GM19467 (cell line): ENCODE results near the gene CFL2.
"Not testable (repeated sequence)": the region's sequence is repeated elsewhere in the genome, so short reads cannot be mapped to it uniquely, and the experiment has no call there.

Experiments used
- ATAC-seq: cut with Tn5 transposase; IDR thresholded peaks from one replicate; pipeline ENCODE4 v1.9.1; 2021; ENCODE audit warnings: mild to moderate bottlenecking, moderate library complexity; ENCODE audit not compliant: unreplicated experiment

Gene CFL2

DNA sequence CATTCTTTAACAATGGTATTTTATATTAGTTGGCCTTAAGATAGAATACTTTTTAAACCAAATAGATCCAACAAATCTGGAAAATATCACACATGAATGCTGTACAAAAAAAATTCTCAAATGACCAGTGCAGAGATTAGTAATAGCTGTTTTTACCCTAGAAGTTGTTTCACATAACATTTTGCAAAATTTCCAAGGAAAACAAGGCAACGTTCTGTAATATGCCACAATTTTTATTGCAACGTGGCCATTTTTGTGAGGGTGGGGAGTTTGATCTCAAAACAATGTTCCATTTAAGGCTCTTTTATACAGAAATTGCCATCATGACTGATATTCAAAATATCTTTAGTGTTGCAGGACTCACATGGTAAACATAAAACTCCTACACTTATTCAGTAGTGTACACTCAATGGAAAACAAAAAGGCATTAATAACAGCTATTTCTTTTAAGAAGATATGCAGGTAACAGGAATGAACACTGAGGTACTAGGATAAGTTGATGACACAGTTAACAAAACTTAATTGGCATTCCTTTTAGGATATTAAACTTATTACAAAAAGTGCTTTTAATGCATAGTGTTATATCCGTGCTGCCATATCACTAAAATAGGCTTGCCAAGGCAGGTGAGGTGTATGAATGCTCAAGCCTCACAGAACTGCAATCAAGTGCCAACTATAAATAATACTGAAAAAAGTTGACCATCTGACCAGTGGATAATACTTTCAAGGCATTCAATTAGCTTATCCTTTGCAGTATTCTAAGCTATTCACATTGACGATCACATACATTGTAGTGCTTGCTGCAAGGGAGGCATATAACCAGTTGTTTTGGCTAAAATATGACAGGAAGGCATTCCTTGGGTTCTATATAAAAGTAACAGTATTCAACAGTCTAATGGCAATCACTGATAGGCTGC is 2.3 kb downstream of the CFL2 start:
- no peak for ATAC-seq

- ATAC-seq = no peak
These were observed 3.2 kb downstream of the CFL2 start for GRCh38 chr14:34711169-34711568.

GRCh38 chr14:34710744-34711143 is 3.6 kb downstream of the CFL2 start:
- ATAC-seq = no peak

DNA sequence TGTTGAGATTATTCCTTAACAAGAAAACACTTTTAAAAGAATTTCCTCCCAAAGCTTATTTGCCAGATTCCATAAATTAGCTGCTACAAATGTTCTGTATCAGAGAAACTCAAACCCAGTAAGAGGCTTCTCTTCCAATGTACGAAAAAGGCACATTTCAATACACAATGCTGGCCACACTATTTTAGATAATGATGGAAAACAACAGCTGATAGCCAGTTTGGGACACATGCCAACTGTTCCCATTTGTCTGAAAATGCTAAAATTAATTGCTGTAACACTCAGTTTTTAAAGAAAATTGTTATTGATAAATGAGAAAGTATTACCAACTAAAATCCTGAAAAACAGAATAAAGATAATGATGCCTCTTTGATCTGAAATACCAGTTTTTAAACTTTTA is 4.4 kb downstream of the CFL2 start:
- ATAC-seq = no peak

DNA sequence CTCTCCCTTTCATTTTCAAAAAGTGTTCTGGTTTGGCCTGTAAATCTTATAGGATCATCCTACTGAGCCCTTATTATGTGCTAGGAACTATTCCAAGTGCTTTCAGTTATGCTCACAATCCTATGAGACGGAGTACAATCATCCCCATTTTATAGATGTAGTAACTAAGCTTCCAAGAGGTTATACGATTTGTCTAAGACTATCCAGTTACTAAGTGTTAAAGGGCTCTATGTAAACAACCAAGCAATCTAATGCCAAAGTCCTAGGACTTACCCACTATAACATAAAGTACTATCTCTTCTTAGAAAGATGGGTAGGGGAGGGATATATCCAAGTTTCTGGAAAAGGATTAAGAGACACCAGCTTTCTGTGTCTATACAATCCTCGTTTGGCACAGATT is 6.7 kb downstream of the CFL2 start:
- ATAC-seq = no peak

DNA sequence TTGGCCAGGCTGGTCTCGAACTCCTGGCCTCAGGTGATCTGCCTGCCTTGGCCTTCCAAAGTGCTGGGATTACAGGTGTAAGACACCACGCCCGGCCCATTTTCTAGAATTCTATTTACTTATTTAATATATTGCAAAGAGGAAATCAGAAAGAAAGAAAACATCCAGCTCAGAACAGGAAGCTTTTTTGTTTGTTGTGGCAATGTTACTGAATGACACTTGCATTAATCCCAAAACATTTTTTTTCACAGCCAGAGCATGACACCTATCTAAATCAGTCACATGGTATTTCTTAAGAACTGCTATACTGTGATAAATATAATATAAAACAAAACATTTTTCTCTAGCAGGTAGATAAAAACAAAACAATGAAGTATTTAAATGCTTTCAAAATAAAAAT is 12.6 kb downstream of the CFL2 start:
- ATAC-seq = no peak

DNA sequence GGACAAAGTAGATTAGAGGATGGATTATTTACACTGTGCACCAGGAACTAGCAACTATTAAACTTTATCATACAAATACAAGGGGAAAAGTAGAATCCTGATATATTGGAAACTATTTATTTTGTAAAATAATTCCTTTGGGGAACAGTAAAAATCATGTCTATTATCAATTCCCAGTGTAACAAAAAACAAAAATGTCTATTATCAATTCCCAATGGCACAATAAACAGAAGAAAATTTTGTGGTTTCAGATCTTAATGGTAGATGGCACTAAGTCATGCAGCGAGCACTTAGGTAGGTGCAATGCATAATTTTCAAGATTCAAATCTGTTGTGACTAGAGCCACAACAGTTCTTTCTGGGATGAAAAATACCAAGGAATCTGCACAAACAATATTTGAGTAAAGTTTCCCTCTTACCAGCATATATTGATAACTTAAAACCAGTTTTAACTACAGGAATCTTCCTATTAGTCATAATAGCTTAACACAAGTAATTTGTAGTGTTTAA is 13.7 kb downstream of the CFL2 start:
- no peak for ATAC-seq

- no peak for ATAC-seq
These were observed 14.3 kb downstream of the CFL2 start for GRCh38 chr14:34699873-34700621.

GRCh38 chr14:34694216-34694615 is 20.2 kb downstream of the CFL2 start:
- ATAC-seq = not testable (repeated sequence)

DNA sequence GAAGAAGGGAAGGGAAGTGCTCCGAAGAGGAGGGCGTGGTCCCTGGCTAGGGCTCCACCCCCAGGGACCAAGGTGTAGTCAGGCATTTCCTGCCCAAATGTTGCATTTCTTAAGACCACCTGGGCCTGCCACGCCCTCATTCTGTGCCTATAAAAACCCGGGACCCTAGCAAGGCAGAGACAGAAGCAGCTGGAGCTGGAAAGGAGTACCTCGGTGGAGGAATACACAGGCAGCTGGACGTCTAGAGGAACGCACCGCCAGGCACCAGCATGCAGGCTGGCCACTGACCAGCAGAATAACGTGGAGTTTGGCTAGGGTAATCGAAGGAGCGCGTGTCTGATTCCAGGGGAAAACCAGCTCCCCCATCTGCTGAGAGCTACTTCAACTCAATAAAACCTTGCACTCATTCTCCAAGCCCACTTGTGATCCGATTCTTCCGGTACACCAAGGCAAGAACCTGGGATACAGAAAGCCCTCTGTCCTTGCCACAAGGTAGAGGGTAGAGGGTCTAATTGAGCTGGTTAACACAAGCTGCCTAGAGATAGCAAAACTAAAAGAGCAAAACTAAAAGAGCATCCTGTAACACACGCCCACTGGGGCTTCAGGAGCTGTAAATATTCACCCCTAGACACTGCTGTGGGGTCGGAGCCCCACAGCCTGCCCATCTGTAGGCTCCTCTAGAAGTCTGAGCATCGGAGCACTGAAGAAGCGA is 21.0 kb downstream of the CFL2 start:
- no peak for ATAC-seq

- no peak for ATAC-seq
These were observed 21.5 kb downstream of the CFL2 start for GRCh38 chr14:34692898-34693227.

DNA sequence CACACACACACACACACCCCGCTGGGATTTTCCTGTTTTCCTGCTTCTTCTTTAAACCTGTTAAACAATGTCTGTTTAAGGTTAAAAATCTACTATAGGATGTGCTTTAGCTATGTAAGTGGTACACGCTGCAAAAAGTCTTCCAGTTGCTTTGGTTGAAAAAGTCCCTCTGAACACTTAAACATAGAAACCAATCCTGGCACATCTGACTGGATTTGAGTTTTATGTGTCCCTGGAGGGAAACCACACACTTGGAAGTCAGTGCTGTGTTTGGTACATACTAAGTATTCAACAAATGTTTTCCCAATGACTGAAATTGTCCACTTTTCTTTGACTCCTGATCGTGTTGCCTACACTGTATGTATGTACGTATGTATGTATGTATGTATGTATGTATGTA is 22.0 kb downstream of the CFL2 start:
- no peak for ATAC-seq

DNA sequence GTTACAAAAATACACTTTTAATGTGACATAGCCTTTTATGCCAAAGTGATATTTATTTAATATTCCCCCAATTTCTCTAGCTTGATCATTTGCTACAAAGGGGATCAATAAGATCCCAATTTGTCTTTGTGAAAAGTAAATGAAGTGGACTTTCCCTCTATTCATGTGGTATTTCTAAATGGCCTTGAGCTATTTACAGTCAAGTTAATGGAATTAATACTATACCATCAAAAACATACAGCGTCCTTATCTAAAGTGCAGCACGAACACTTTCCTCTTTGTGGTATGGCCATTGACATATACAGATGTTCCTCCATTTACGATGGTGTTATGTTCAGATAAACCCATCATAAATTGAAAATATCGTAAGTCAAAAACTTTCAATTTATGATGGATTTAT is 23.2 kb downstream of the CFL2 start:
- ATAC-seq = no peak

- ATAC-seq = no peak
These were observed 25.8 kb downstream of the CFL2 start for GRCh38 chr14:34688470-34689206.

DNA sequence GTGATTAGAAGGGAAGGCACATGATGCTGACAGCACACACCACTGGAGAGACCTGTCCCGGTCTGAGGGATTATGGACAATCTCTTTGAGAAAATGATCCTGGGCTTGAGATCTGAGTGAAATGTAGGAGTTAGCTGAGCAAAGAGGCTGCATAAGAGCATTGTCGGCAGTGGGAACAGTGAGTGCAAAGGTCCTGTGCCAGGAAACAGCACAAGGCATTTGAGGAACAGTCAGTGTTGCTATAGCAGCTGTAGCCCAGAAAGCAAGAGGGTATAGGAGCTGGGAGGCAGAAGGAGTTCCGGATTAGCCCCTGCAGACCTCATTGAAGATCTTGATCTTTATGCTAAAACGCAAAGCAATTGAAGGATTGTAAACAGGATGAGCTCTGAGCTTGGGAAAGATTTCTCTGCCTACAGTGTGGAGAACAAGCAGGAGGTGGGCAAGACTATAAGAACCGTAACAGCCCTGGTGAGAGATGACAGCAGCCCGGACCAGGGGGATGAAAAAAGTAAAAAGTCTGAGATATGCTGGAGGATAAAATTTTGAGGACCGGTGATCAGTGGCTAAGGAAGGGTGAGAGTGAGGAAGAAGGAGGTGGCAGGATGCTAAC is 28.5 kb downstream of the CFL2 start:
- ATAC-seq = no peak

- no peak for ATAC-seq
These were observed 29.8 kb downstream of the CFL2 start for GRCh38 chr14:34684578-34684977.

DNA sequence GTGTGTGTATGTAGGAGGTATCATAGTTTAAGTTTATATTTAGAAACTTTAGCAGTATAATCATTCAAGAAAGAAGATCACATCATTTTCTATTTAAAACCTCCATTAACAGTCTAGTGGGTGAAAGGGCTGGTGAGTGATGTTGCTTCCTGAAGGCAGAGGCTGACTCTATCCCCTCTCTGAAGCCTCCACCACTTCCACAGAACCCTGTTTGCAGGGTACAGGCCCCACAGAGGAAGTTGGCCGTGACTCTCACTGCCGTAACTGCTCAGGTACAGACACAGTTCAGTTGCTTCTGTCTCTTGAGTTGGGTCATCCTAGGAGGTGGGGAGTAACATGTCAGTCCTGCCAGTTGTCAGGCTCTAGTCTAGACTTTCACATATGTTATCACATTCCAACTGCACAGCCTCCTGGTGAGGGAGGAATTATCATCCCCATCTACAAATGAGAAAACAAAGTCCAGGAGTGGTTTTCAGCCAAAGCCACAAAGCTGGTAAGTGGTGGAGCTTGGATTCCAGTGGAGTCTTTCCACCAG is 31.5 kb downstream of the CFL2 start:
- no peak for ATAC-seq

DNA sequence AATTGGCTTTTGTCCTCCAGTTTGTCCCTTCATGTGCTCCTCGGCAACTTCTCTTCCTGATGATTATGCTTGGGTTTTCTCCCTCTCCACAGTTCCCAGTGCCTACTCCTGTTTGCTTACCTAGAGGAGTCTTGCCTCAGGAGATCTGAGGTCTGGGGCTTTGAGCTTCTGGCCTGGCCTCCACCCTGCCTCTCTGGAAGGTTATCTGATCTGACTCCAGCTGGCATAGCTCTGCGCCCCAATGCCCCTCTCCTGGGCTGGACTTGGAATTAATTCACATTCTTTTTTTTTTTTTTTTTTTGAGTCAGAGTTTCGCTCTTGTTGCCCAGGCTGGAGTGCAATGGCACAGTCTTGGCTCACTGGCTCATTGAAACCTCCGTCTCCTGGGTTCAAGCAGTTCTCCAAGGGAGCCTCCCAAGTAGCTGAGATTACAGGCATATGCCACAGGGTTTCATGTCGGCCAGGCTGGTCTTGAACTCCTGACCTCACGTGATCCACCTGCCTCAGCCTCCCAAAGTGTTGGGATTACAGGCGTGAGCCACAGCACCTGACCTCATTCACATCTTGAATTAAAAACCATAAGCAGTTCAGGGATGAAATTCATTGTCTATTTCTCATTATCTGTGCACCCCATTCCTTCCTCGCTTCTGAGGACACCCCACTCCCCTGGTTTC is 33.5 kb downstream of the CFL2 start:
- no peak for ATAC-seq

GRCh38 chr14:34678735-34679134 is 35.7 kb downstream of the CFL2 start:
- no peak for ATAC-seq

DNA sequence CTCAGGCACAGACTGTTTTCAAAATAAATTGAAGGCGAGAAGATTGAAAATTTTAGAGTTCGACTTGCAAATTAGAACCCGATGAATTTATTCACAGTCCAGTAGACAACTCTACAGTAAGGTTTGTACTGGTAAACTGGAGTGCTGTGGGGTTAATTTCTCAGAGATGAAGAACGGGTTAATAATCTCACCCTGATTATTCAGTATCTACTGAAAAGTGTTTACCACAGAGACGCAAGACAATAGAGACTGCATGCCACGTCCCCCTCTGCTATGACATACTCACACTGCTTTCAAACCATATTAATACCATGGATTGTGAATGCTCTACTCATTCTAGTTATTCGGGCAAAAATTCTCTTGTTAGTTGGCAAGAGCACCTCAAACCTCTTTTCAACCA is 36.1 kb downstream of the CFL2 start:
- no peak for ATAC-seq
